ENCODE measurements around the gene MPG. TPM values are rescaled to one million over a fixed set of nuclear protein-coding genes. Genes with fewer than 3 reads are reported as not detected.

Gene MPG
- total and polyA plus RNA-seq, 10 of the 15 experiments (the other 5 are each of a cell fraction or from before 2014, with no cell fraction given) = 0.32 to 193 (median 55.7) TPM

- Histone ChIP-seq H3K36me3 (ENCODE audit: control insufficient read depth in 2 of 2, insufficient read depth in 2 of 2, low read length in 1 of 2) (peaks cover 6% of the 10 kb centered on the region in 2 experiments), H3K27ac (ENCODE audit: control insufficient read depth, insufficient read depth) (no peak overlapping the region), H3K9me3 (replicated peaks; ENCODE audit: control insufficient read depth, insufficient read depth, low read length) (no peaks in the 10 kb centered on the region), H2AFZ (ENCODE audit: control insufficient read depth, low read depth, low read length) (no peak overlapping the region), H3K79me2 (ENCODE audit: control insufficient read depth, insufficient read depth, low read length) (peaks cover 12% of the 10 kb centered on the region), H4K20me1 (ENCODE audit: control insufficient read depth, insufficient read depth) (no peaks in the 10 kb centered on the region), H3K9ac (ENCODE audit: control insufficient read depth, insufficient read depth, low read length) (no peak overlapping the region), H3K27me3 (replicated peaks in 1 of 2; ENCODE audit: control insufficient read depth in 2 of 2, insufficient read depth in 2 of 2, low read length in 1 of 2) (no peaks in the 10 kb centered on the region), H3K4me1 (ENCODE audit: control insufficient read depth, insufficient read depth, low read length) (no peaks in the 10 kb centered on the region), H3K4me2 (ENCODE audit: control insufficient read depth, insufficient read depth) (no peak overlapping the region), H3K4me3 (no peak overlapping the region)
- ATAC-seq (no peak), DNase-seq (ENCODE audit: low read depth, low spot score) (no peak), FAIRE-seq (no peak)
- ChIA-PET RAD21 (ENCODE audit: unreplicated experiment) (no interaction called here), POLR2A (no interaction called here), CTCF (interaction anchor here (1.1 to 4.0 kb wide), 2 partner anchors 38 to 48 kb away, joined by 4 to 16 read pairs; no protein-coding TSS in a partner anchor), SMC1A (ENCODE audit: uncharacterized antibody, unreplicated experiment) (interaction anchor here (1.3 kb wide), 1 partner anchor 12 kb away, joined by 3 read pairs; no protein-coding TSS in a partner anchor)
- WGBS (ENCODE audit: insufficient coverage, insufficient replicate concordance, low lambda C conversion rate, missing lambda C conversion rate) = 82% methylated on average over 29 of the region's 29 CpGs
- BruUV-seq (replicated peaks) = no TSS peak
- intact Hi-C loops (cut with micrococcal nuclease; ENCODE audit: unreplicated experiment) = no loop called here
- in situ Hi-C loops (cut with MboI) = no loop called here
- TF ChIP-seq CEBPZ (IDR thresholded peaks at IDR 0.05; ENCODE audit: low read depth, low read length) = no peak
- no peak for TF ChIP-seq ZBTB33 (IDR thresholded peaks at IDR 0.05)
- TF ChIP-seq ZNF592 (IDR thresholded peaks at IDR 0.05) = no peak
- no peak for TF ChIP-seq ZNF687 (IDR thresholded peaks at IDR 0.05)
- no peak for TF ChIP-seq NFYA (IDR thresholded peaks at IDR 0.05; ENCODE audit: borderline replicate concordance, low read depth, low read length)
- no peak for TF ChIP-seq HDAC2 (IDR thresholded peaks at IDR 0.05)
- TF ChIP-seq DPF2 (IDR thresholded peaks at IDR 0.05) = no peak
- TF ChIP-seq EGR1 (IDR thresholded peaks at IDR 0.05; ENCODE audit: borderline replicate concordance in 1 of 2, low read depth in 2 of 2, low read length in 2 of 2) = no peak
These were observed 19.3 kb upstream of the MPG start for GRCh38 chr16:58491-59439.

Data from GM12878 (cell line).